H1 (cell line): ENCODE data around the gene CHD9. TPM values are rescaled to one million over a fixed set of nuclear protein-coding genes. Genes with fewer than 3 reads are reported as not detected.

ENCODE experiments used
- CTCF ChIA-PET: fragments of 300-600 bp; sonication (Branson Sonifier 250); formaldehyde crosslinking; loops from one replicate; lab custom pipeline; 2021; ENCODE audit not compliant: partially characterized antibody; lab: Charles Lee
- POLR2A ChIA-PET: fragments of 300-600 bp; sonication (Branson Sonifier 250); formaldehyde crosslinking; loops from one replicate; lab custom pipeline; 2021; ENCODE audit warnings: inconsistent platforms; ENCODE audit not compliant: partially characterized antibody; lab: Charles Lee
- DNase-seq, 2 experiments: peaks; one replicate each; pipeline versions ENCODE4 v3.0.0 to v3.0.0-alpha.2; 2010 to 2022; ENCODE audit warnings: low spot score in 2 of 2, low read depth in 1 of 2, mixed read lengths in 1 of 2
- FAIRE-seq: peaks from 2 replicates; lab custom pipeline; 2011; peaks lifted over from hg19 to GRCh38; lab: Jason Lieb, UNC
- H2AFZ ChIP-seq: 2 replicates; pipeline ENCODE4 v1.8.1; 2012; ENCODE audit warnings: low read length, inconsistent platforms
- H2AK5ac ChIP-seq: 2 replicates; pipeline ENCODE4 v1.6.1; 2013; ENCODE audit warnings: low read depth, low read length
- H2BK120ac ChIP-seq: replicated peaks from 2 replicates; pipeline ENCODE3; 2013; ENCODE audit warnings: low read depth, low read length, inconsistent platforms
- H2BK12ac ChIP-seq: 2 replicates; pipeline ENCODE4 v1.6.1; 2013; ENCODE audit warnings: low read depth, low read length
- H2BK15ac ChIP-seq: 2 replicates; pipeline ENCODE4 v1.6.1; 2013; ENCODE audit warnings: low read length
- H2BK20ac ChIP-seq: 2 replicates; pipeline ENCODE4 v1.6.1; 2013; ENCODE audit warnings: low read length
- H2BK5ac ChIP-seq: 2 replicates; pipeline ENCODE4 v1.6.1; 2013; ENCODE audit warnings: low read depth, low read length
- H3K14ac ChIP-seq: 2 replicates; pipeline ENCODE4 v1.6.1; 2013; ENCODE audit warnings: inconsistent platforms; ENCODE audit not compliant: insufficient read length
- H3K18ac ChIP-seq: 2 replicates; pipeline ENCODE4 v1.6.1; 2013; ENCODE audit warnings: low read length; ENCODE audit errors: extremely low read depth
- H3K23ac ChIP-seq: 2 replicates; pipeline ENCODE4 v1.6.1; 2013; ENCODE audit warnings: inconsistent platforms; ENCODE audit not compliant: insufficient read length
- H3K23me2 ChIP-seq: 2 replicates; pipeline ENCODE4 v1.6.1; 2013; ENCODE audit warnings: low read depth, low read length
- H3K27ac ChIP-seq: 2 replicates; pipeline ENCODE4 v1.6.1; 2011; ENCODE audit warnings: low read depth, low read length, inconsistent platforms
- H3K27me3 ChIP-seq, 4 experiments: replicated peaks in 1 of 4; 1 replicate in 1 of 4; 2 replicates in 3 of 4; pipeline versions ENCODE4 v1.6.1 to v1.8.1; 2011 to 2013; ENCODE audit warnings: low read length in 3 of 4, mild to moderate bottlenecking in 3 of 4, inconsistent platforms in 2 of 4, mixed read lengths in 2 of 4, moderate library complexity in 1 of 4; ENCODE audit not compliant: control insufficient read depth in 3 of 4, insufficient read depth in 3 of 4; ENCODE audit errors: extremely low read depth in 1 of 4
- H3K36me3 ChIP-seq, 4 experiments: 2 replicates each; pipeline versions ENCODE4 v1.6.1 to v1.8.1; 2011 to 2013; ENCODE audit warnings: mild to moderate bottlenecking in 4 of 4, low read length in 3 of 4, moderate library complexity in 2 of 4, control low read depth in 1 of 4, inconsistent platforms in 1 of 4; ENCODE audit not compliant: insufficient read depth in 4 of 4, control insufficient read depth in 2 of 4
- H3K4ac ChIP-seq: replicated peaks from 2 replicates; pipeline ENCODE3; 2013; ENCODE audit warnings: low read length, low read depth, mixed read lengths, inconsistent platforms; ENCODE audit not compliant: insufficient read length
- H3K4me1 ChIP-seq, 4 experiments: replicated peaks in 1 of 4; 1 replicate in 1 of 4; 2 replicates in 3 of 4; pipeline versions ENCODE4 v1.6.1 to v1.8.1; 2011 to 2013; ENCODE audit warnings: low read length in 3 of 4, inconsistent platforms in 2 of 4, mixed read lengths in 1 of 4; ENCODE audit not compliant: insufficient read depth in 4 of 4, control insufficient read depth in 3 of 4
- H3K4me2 ChIP-seq, 2 experiments: 2 replicates each; pipeline versions ENCODE4 v1.6.1 to v1.8.1; 2011 to 2013; ENCODE audit warnings: low read depth in 2 of 2, low read length in 2 of 2, control low read depth in 1 of 2, inconsistent platforms in 1 of 2, mild to moderate bottlenecking in 1 of 2; ENCODE audit not compliant: insufficient read depth in 1 of 2
- H3K4me3 ChIP-seq, 4 experiments: fragments of 200-600, 300-600 bp in 1 of 4; sonication (generic), shearing (Covaris generic), sonication (Bioruptor Twin) in 1 of 4; 2 replicates each; pipeline versions ENCODE4 v1.5.1 to v1.8.1; 2011 to 2016; ENCODE audit warnings: low read length in 4 of 4, low read depth in 3 of 4, control low read depth in 2 of 4, inconsistent platforms in 2 of 4, mild to moderate bottlenecking in 2 of 4, mixed read lengths in 1 of 4, moderate library complexity in 1 of 4; ENCODE audit not compliant: insufficient read depth in 2 of 4; ENCODE audit errors: extremely low read depth in 1 of 4
- H3K56ac ChIP-seq: replicated peaks from 2 replicates; pipeline ENCODE3; 2013; ENCODE audit warnings: low read depth, mild to moderate bottlenecking, mixed read lengths, low read length, inconsistent platforms; ENCODE audit not compliant: insufficient read length
- H3K79me1 ChIP-seq: 2 replicates; pipeline ENCODE4 v1.6.1; 2013; ENCODE audit warnings: low read depth, low read length, control low read depth
- H3K79me2 ChIP-seq, 2 experiments: 2 replicates each; pipeline versions ENCODE4 v1.6.1 to v1.8.1; 2012 to 2013; ENCODE audit warnings: low read length in 2 of 2, mild to moderate bottlenecking in 2 of 2, inconsistent platforms in 1 of 2; ENCODE audit not compliant: insufficient read depth in 2 of 2, control insufficient read depth in 1 of 2
- H3K9ac ChIP-seq, 4 experiments: replicated peaks in 1 of 4; 1 replicate in 1 of 4; 2 replicates in 3 of 4; pipeline versions ENCODE4 v1.6.1 to v1.8.1; 2011 to 2013; ENCODE audit warnings: low read depth in 3 of 4, low read length in 3 of 4, control low read depth in 2 of 4, mild to moderate bottlenecking in 2 of 4, moderate library complexity in 2 of 4, inconsistent platforms in 1 of 4; ENCODE audit errors: extremely low read depth in 1 of 4
- H3K9me3 ChIP-seq, 2 experiments: 2 replicates each; pipeline versions ENCODE4 v1.6.1 to v1.8.1; 2012 to 2013; ENCODE audit warnings: mild to moderate bottlenecking in 2 of 2, moderate library complexity in 2 of 2, control low read depth in 1 of 2, inconsistent platforms in 1 of 2, low read depth in 1 of 2, low read length in 1 of 2, mixed read lengths in 1 of 2; ENCODE audit not compliant: insufficient read depth in 2 of 2
- H4K20me1 ChIP-seq, 2 experiments: replicated peaks in 1 of 2; 2 replicates each; pipeline versions ENCODE3 to v1.8.1; 2011 to 2013; ENCODE audit warnings: inconsistent platforms in 2 of 2, low read length in 2 of 2, mild to moderate bottlenecking in 1 of 2; ENCODE audit not compliant: insufficient read depth in 2 of 2, control insufficient read depth in 1 of 2
- H4K5ac ChIP-seq: 2 replicates; pipeline ENCODE4 v1.6.1; 2013; ENCODE audit warnings: low read length, low read depth, mixed read lengths, inconsistent platforms; ENCODE audit not compliant: insufficient read length
- H4K8ac ChIP-seq: 2 replicates; pipeline ENCODE4 v1.8.0; 2013; ENCODE audit warnings: mild to moderate bottlenecking, moderate library complexity, low read length, inconsistent platforms; ENCODE audit not compliant: insufficient read depth; ENCODE audit errors: extremely low read depth
- H4K91ac ChIP-seq: replicated peaks from 2 replicates; pipeline ENCODE3; 2013; ENCODE audit warnings: low read length, mixed read lengths, inconsistent platforms; ENCODE audit not compliant: insufficient read length
- BCL11A ChIP-seq, 2 experiments: IDR thresholded peaks; one replicate each; pipeline ENCODE4 v1.6.1; 2011; ENCODE audit warnings: low read depth in 2 of 2, low read length in 2 of 2, mild to moderate bottlenecking in 2 of 2
- GABPA ChIP-seq: IDR thresholded peaks from 2 replicates; pipeline ENCODE4 v1.6.1; 2011; ENCODE audit warnings: mild to moderate bottlenecking, low read length, moderate library complexity, borderline replicate concordance; ENCODE audit not compliant: insufficient read depth
- POLR2AphosphoS5 ChIP-seq: IDR thresholded peaks from 2 replicates; pipeline ENCODE4 v1.6.1; 2011; ENCODE audit warnings: low read depth, low read length
- RAD21 ChIP-seq, 2 experiments: IDR thresholded peaks in 1 of 2; conservative IDR thresholded peaks in 1 of 2; 2 replicates each; pipeline ENCODE4 v1.6.1; 2011; ENCODE audit warnings: low read depth in 2 of 2, low read length in 2 of 2, improper control_type of control experiment in 1 of 2, inconsistent platforms in 1 of 2, mild to moderate bottlenecking in 1 of 2, moderate library complexity in 1 of 2
- SRF ChIP-seq: IDR thresholded peaks from 2 replicates; pipeline ENCODE4 v1.6.1; 2011; ENCODE audit warnings: mild to moderate bottlenecking, low read depth, low read length, moderate library complexity
- WGBS, 2 experiments: shearing (Covaris generic) in 1 of 2; methylation state at CpG; one replicate each; pipeline versions ENCODE4 v1.1.6 to v1.1.7; 2013 to 2015; ENCODE audit warnings: low lambda C conversion rate in 2 of 2, mixed read lengths in 2 of 2, inconsistent platforms in 1 of 2, low coverage in 1 of 2, missing lambda C conversion rate in 1 of 2; ENCODE audit not compliant: insufficient replicate concordance in 2 of 2, insufficient coverage in 1 of 2, insufficient read length in 1 of 2; ENCODE audit errors: extremely low coverage in 1 of 2, missing lambda C conversion rate in 1 of 2; 5-methylcytosine and 5-hydroxymethylcytosine counted together
- polyA plus RNA-seq, 7 experiments: library from polyadenylated mRNA; depleted of rRNA in 3 of 7; stranded (reverse) in 5 of 7; unstranded in 2 of 7; fragments of >200 nt in 5 of 7; fragments of 200-250 nt in 2 of 7; gene quantifications; 1 replicate in 5 of 7; 2 replicates in 1 of 7; 4 replicates in 1 of 7; pipeline versions ENCODE4 v1.2.1 to v1.2.3, GENCODE V29; 2011 to 2013; ENCODE audit warnings: missing spikeins in 2 of 7, mixed read lengths in 2 of 7
- total RNA-seq: library from RNA; stranded (reverse); fragmentation: NEBNext Ultra II Directional; extraction: Animal tissue kit (Norgen Biotek cat#: 25700); gene quantifications from 2 replicates; pipeline ENCODE4 v1.2.1, GENCODE V29; 2021

The CHD9 gene
- total and polyA plus RNA-seq, 2 of the 8 experiments (the other 6 are each of a cell fraction or from before 2014, with no cell fraction given), result 9.9 to 32.4 TPM

GRCh38 chr16:53084746-53085334, 30.0 kb downstream of the CHD9 start:
- Histone ChIP-seq H3K23me2 (no peaks in the 10 kb centered on the region), H2BK20ac (no peak overlapping the region), H4K91ac (no peak overlapping the region), H3K9me3 (no peaks in the 10 kb centered on the region), H2BK15ac (no peak overlapping the region), H3K14ac (no peak overlapping the region), H3K4ac (no peak overlapping the region), H3K36me3 (no peaks in the 10 kb centered on the region), H4K5ac (no peak overlapping the region), H2BK12ac (no peak overlapping the region), H3K79me1 (peaks cover 5% of the 10 kb centered on the region; the same call in 1 of the 2 replicates), H3K9ac (no peak overlapping the region), H2BK120ac (no peak overlapping the region), H4K20me1 (no peaks in the 10 kb centered on the region), H2BK5ac (no peak overlapping the region), H2AK5ac (no peak overlapping the region), H2AFZ (no peak overlapping the region), H3K79me2 (peaks cover 0 to 8% of the 10 kb centered on the region in 2 experiments; a peak in 1 of 4 replicates), H3K4me1 (peaks cover 11 to 36% (median 32%) of the 10 kb centered on the region in 4 experiments; a peak in 5 of 7 replicates), H3K18ac (no peak overlapping the region), H4K8ac (no peak overlapping the region), H3K23ac (no peak overlapping the region), H3K56ac (no peak overlapping the region), H3K27ac (no peak overlapping the region), H3K4me3 (no peak overlapping the region), H3K4me2 (no peak overlapping the region), H3K27me3 (no peaks in the 10 kb centered on the region; a peak in 1 of 7 replicates)
- 91% methylated on average over 8 of the region's 8 CpGs; no CpG with 5 or more reads in 1 of the 2 experiments for WGBS, 2 experiments
- CTCF ChIA-PET, result interaction anchor here (1.2 to 1.4 kb wide), 2 partner anchors 16 to 25 kb away, joined by 4 to 5 read pairs; no protein-coding TSS in a partner anchor
- no peak for TF ChIP-seq RAD21 (IDR thresholded peaks at IDR 0.05 in 1 of 2, conservative IDR thresholded peaks at IDR 0.05 in 1 of 2; ENCODE audit: low read depth in 2 of 2, low read length in 2 of 2)
- no peak for TF ChIP-seq BCL11A (IDR thresholded peaks at IDR 0.05; ENCODE audit: low read depth in 2 of 2, low read length in 2 of 2)
- no peak for TF ChIP-seq GABPA
- TF ChIP-seq SRF, result no peak
- TF ChIP-seq POLR2AphosphoS5, result no peak
- no peak for DNase-seq
- FAIRE-seq, result no peak
- POLR2A ChIA-PET, result no interaction called here
